ENCODE results near the gene AP5Z1. TPM values are rescaled to one million over a fixed set of nuclear protein-coding genes. Genes with fewer than 3 reads are reported as not detected.

AP5Z1 gene
- total RNA-seq, 2 experiments from 2014 or later: 32.8 to 35.0 TPM

DNA sequence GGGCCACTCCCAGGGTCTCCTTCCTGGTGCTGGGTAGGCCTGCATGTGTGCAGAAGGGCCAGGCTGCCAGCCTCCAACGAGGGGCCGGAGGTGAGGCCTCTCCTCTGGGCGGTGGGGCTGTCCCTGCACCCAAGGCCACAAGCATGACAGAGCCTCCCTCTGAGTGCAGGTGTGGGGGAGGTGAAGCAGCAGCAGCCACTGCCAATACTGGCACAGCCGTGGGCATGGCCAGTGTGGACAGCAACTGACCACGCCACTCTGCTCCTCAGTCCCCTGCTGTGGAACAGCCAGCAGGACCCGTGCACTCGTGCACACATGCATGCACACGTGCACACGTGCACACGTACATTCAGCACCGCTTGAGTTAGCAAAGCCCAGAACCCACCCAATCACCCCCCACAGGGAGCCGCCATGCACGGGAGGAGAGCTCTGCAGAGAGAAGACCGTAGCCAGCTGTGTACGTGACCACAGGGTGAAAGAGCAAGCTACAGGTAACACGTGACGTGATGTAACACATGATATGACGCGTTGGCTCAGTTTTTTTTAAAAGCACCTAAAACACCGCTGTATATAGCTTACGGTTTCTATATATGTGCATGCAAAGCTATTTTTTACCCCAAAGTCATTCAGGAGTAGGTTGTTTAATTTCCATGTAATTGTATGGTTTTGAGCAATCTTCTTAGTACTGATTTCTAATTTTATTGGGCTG is 63.4 kb downstream of the AP5Z1 start:
- CTCF ChIA-PET (ENCODE audit: unreplicated experiment): no interaction called here
- no peaks in the 10 kb centered on the region for H3K4me1 ChIP-seq (ENCODE audit: insufficient read depth, low read length, poor library complexity, severe bottlenecking)
- intact Hi-C loops (cut with micrococcal nuclease; ENCODE audit: unreplicated experiment): no loop called here
- H2AFZ ChIP-seq (ENCODE audit: low read length): no peak overlapping the region
- no peaks in the 10 kb centered on the region for H3K36me3 ChIP-seq (ENCODE audit: insufficient read depth, low read length)
- no peaks in the 10 kb centered on the region for H3K79me2 ChIP-seq (ENCODE audit: insufficient read depth, low read depth, low read length)
- POLR2A ChIA-PET: no interaction called here
- no TSS peak for BruUV-seq (replicated peaks)
- H3K27ac ChIP-seq (ENCODE audit: low read depth, low read length, poor library complexity, severe bottlenecking): no peak overlapping the region
- no peak overlapping the region for H3K4me3 ChIP-seq (ENCODE audit: low read depth, low read length, poor library complexity, severe bottlenecking)
- no peak overlapping the region for H3K4me2 ChIP-seq (ENCODE audit: low read length)
- H3K9me3 ChIP-seq (ENCODE audit: low read length): no peaks in the 10 kb centered on the region
- no peaks in the 10 kb centered on the region for H4K20me1 ChIP-seq (ENCODE audit: insufficient read depth, low read length)
- no peak for DNase-seq (ENCODE audit: low spot score)
- no peaks in the 10 kb centered on the region for H3K9me2 ChIP-seq (ENCODE audit: insufficient read depth, low read length)
- TF ChIP-seq EZH2phosphoT487 (IDR thresholded peaks at IDR 0.05; ENCODE audit: borderline replicate concordance, low read depth, low read length): no peak
- TF ChIP-seq CTCF (conservative IDR thresholded peaks at IDR 0.05; ENCODE audit: low read length): no peak

DNA sequence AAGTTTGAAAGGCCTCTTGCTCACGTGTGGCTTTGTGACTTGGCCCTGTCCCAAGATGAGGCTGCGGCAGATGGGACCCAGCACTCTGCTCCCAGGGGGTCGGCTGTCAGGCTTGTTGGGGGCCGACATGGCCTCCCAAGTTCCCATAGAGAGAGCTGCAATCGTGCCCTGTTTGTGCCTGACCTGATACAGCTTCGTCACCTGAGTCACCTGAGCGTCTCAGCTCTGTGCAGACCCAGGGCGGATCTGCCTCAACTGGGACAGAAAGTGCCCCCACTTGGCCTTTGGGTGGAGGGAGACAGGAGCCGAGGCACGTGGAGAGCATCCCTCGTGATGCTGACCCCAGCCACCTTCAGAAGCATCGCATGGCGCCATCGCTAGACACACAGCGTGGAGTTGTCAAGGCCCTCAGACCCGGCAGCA is 64.7 kb downstream of the AP5Z1 start:
- no peaks in the 10 kb centered on the region for H3K9me3 ChIP-seq (ENCODE audit: low read length)
- H2AFZ ChIP-seq (ENCODE audit: low read length): no peak overlapping the region
- H4K20me1 ChIP-seq (ENCODE audit: insufficient read depth, low read length): no peaks in the 10 kb centered on the region
- intact Hi-C loops (cut with micrococcal nuclease; ENCODE audit: unreplicated experiment): no loop called here
- no peak overlapping the region for H3K4me3 ChIP-seq (ENCODE audit: low read depth, low read length, poor library complexity, severe bottlenecking)
- ChIA-PET CTCF (ENCODE audit: unreplicated experiment) (no interaction called here), POLR2A (no interaction called here)
- no peaks in the 10 kb centered on the region for H3K36me3 ChIP-seq (ENCODE audit: insufficient read depth, low read length)
- TF ChIP-seq EZH2phosphoT487 (IDR thresholded peaks at IDR 0.05; ENCODE audit: borderline replicate concordance, low read depth, low read length) (no peak), CTCF (conservative IDR thresholded peaks at IDR 0.05; ENCODE audit: low read length) (no peak)
- H3K9me2 ChIP-seq (ENCODE audit: insufficient read depth, low read length): no peaks in the 10 kb centered on the region
- H3K4me2 ChIP-seq (ENCODE audit: low read length): no peak overlapping the region
- no peak for DNase-seq (ENCODE audit: low spot score)
- H3K27ac ChIP-seq (ENCODE audit: low read depth, low read length, poor library complexity, severe bottlenecking): no peak overlapping the region
- no peaks in the 10 kb centered on the region for H3K4me1 ChIP-seq (ENCODE audit: insufficient read depth, low read length, poor library complexity, severe bottlenecking)
- no TSS peak for BruUV-seq (replicated peaks)
- no peaks in the 10 kb centered on the region for H3K79me2 ChIP-seq (ENCODE audit: insufficient read depth, low read depth, low read length)

Small RNAs within 50 kb of the gene (microRNA-seq; reads per million reads assigned to microRNA genes)
- gene MIR4656 (ENCODE audit: borderline replicate concordance): not detected

Small RNAs within 50 kb of the gene (small RNA-seq; reads per million reads assigned to genes)
- gene MIR4656 (not detected), gene RF00019 (not detected)

Other genes starting within 250 kb of the AP5Z1 start
- gene FOXK1, start 93.3 kb upstream of the AP5Z1 start, total RNA-seq (2014; rRNA removed; shearing (Covaris generic)): 13.8 and 17.3 TPM in 2 replicates
- gene FOXK1, start 93.3 kb upstream of the AP5Z1 start, total RNA-seq (2022): 32.0 and 34.5 TPM in 2 replicates
- not detected in 2 replicates for gene PAPOLB, start 86.4 kb downstream of the AP5Z1 start, total RNA-seq (2014; rRNA removed; shearing (Covaris generic))
- gene PAPOLB, start 86.4 kb downstream of the AP5Z1 start, total RNA-seq (2022): 0.07 TPM in 1 of 2 replicates, not detected in the other
- gene RADIL, start 108.1 kb downstream of the AP5Z1 start, total RNA-seq (2014; rRNA removed; shearing (Covaris generic)): not detected in 2 replicates
- gene RADIL, start 108.1 kb downstream of the AP5Z1 start, total RNA-seq (2022): 0.24 and 0.34 TPM in 2 replicates
- gene MMD2, start 183.6 kb downstream of the AP5Z1 start, total RNA-seq (2014; rRNA removed; shearing (Covaris generic)): not detected in 2 replicates
- gene MMD2, start 183.6 kb downstream of the AP5Z1 start, total RNA-seq (2022): not detected in 2 replicates